SK-N-SH (cell line): Measurements from ENCODE around the gene HAUS8. TPM values are rescaled to one million over a fixed set of nuclear protein-coding genes. Genes with fewer than 3 reads are reported as not detected.

Source experiments
- CTCF ChIA-PET: fragments of 300-600, 350-600 bp; formaldehyde crosslinking; extraction: SDS; loops from one replicate; lab custom pipeline; 2021; lab: Yijun Ruan, JAX
- POLR2A ChIA-PET: fragments of 350-600 bp; sonication (Branson Sonifier 250); formaldehyde crosslinking; extraction: SDS; loops from one replicate; lab custom pipeline; 2020; ENCODE audit warnings: antibody characterized with exemption, inconsistent platforms; lab: Yijun Ruan, JAX
- DNase-seq: peaks from one replicate; pipeline ENCODE4 v3.0.0; 2012
- H2AFZ ChIP-seq: fragments of 200-600 bp; sonication (generic); 2 replicates; pipeline ENCODE4 v1.8.1; 2016; ENCODE audit warnings: antibody characterized with exemption, mild to moderate bottlenecking, low read depth
- H3F3A ChIP-seq: fragments of 200-600 bp; sonication (generic); replicated peaks from 2 replicates; pipeline ENCODE3; 2016; ENCODE audit warnings: antibody characterized with exemption, mild to moderate bottlenecking; ENCODE audit not compliant: insufficient read depth
- H3K27ac ChIP-seq, 2 experiments: fragments of 200-500 bp in 1 of 2; fragments of 200-600 bp in 1 of 2; sonication (Bioruptor generic) in 1 of 2; sonication (generic), shearing (Covaris generic) in 1 of 2; 2 replicates each; pipeline versions ENCODE4 v1.5.1 to v1.6.1; 2014 to 2016; ENCODE audit warnings: low read depth in 2 of 2, inconsistent platforms in 1 of 2, low read length in 1 of 2, mild to moderate bottlenecking in 1 of 2, mixed read lengths in 1 of 2
- H3K27me3 ChIP-seq: fragments of 200-600 bp; sonication (generic), shearing (Covaris generic); 2 replicates; pipeline ENCODE4 v1.6.1; 2016; ENCODE audit warnings: mixed run types; ENCODE audit not compliant: insufficient read depth
- H3K36me3 ChIP-seq, 2 experiments: fragments of 200-500 bp in 1 of 2; fragments of 200-600 bp in 1 of 2; sonication (Bioruptor generic) in 1 of 2; sonication (generic) in 1 of 2; replicated peaks in 1 of 2; 2 replicates each; pipeline versions ENCODE3 to v1.5.1; 2014 to 2016; ENCODE audit warnings: low read length in 1 of 2, mild to moderate bottlenecking in 1 of 2; ENCODE audit not compliant: insufficient read depth in 2 of 2, control insufficient read depth in 1 of 2
- H3K4me1 ChIP-seq, 2 experiments: fragments of 200-500 bp in 1 of 2; fragments of 200-600 bp in 1 of 2; sonication (Bioruptor generic) in 1 of 2; sonication (generic), shearing (Covaris generic) in 1 of 2; 2 replicates each; pipeline versions ENCODE4 v1.5.1 to v1.6.1; 2014 to 2016; ENCODE audit warnings: low read depth in 1 of 2, low read length in 1 of 2, mixed run types in 1 of 2; ENCODE audit not compliant: insufficient read depth in 2 of 2, control insufficient read depth in 1 of 2
- H3K4me2 ChIP-seq: fragments of 200-600 bp; sonication (generic), shearing (Covaris generic); 2 replicates; pipeline ENCODE4 v1.6.1; 2017; ENCODE audit warnings: mixed run types
- H3K4me3 ChIP-seq, 2 experiments: fragments of 200-500 bp in 1 of 2; fragments of 200-600 bp in 1 of 2; sonication (Bioruptor generic) in 1 of 2; sonication (generic), shearing (Covaris generic) in 1 of 2; 2 replicates each; pipeline versions ENCODE4 v1.5.1 to v1.8.1; 2014 to 2016; ENCODE audit warnings: low read depth in 2 of 2, inconsistent platforms in 1 of 2, low read length in 1 of 2, mild to moderate bottlenecking in 1 of 2, mixed read lengths in 1 of 2, moderate library complexity in 1 of 2
- H3K79me2 ChIP-seq: fragments of 200-600 bp; sonication (generic); 2 replicates; pipeline ENCODE4 v1.8.1; 2017; ENCODE audit warnings: mild to moderate bottlenecking; ENCODE audit not compliant: insufficient read depth
- H3K9ac ChIP-seq: fragments of 200-600 bp; sonication (generic); 2 replicates; pipeline ENCODE4 v1.6.1; 2017; ENCODE audit warnings: mixed run types
- H3K9me2 ChIP-seq: fragments of 200-600 bp; sonication (generic); 2 replicates; pipeline ENCODE4 v1.6.1; 2017; ENCODE audit warnings: mixed run types
- H3K9me3 ChIP-seq: fragments of 200-600 bp; sonication (generic); 2 replicates; pipeline ENCODE4 v1.6.1; 2017; ENCODE audit warnings: mixed run types, mild to moderate bottlenecking, moderate library complexity
- H4K20me1 ChIP-seq: fragments of 200-600 bp; sonication (generic); 2 replicates; pipeline ENCODE4 v1.6.1; 2017; ENCODE audit warnings: mild to moderate bottlenecking, mixed run types; ENCODE audit not compliant: insufficient read depth
- ELF1 ChIP-seq: IDR thresholded peaks from 2 replicates; pipeline ENCODE4 v1.4.0; 2012
- EP300 ChIP-seq, 2 experiments: IDR thresholded peaks; 2 replicates each; pipeline versions ENCODE4 v1.4.0 to v1.6.1; 2012; ENCODE audit warnings: borderline replicate concordance in 1 of 2, low read depth in 1 of 2, low read length in 1 of 2
- FOSL2 ChIP-seq: IDR thresholded peaks from 2 replicates; pipeline ENCODE4 v1.4.0; 2012; ENCODE audit warnings: low read depth, mild to moderate bottlenecking, moderate library complexity, borderline replicate concordance
- FOXJ3 ChIP-seq: sonication (generic); formaldehyde crosslinking; IDR thresholded peaks from 2 replicates; pipeline ENCODE4 v1.5.1; 2020; ENCODE audit warnings: mild to moderate bottlenecking, missing genetic modification reagents
- IRF3 ChIP-seq: fragments of 150-350 bp; IDR thresholded peaks from 2 replicates; pipeline ENCODE4 v1.6.1; 2016; ENCODE audit warnings: mild to moderate bottlenecking, low read depth, low read length
- JUND ChIP-seq: IDR thresholded peaks from 2 replicates; pipeline ENCODE4 v1.4.0; 2012
- MAX ChIP-seq: IDR thresholded peaks from 2 replicates; pipeline ENCODE4 v1.4.0; 2012; ENCODE audit warnings: low read depth
- MEF2A ChIP-seq: IDR thresholded peaks from 2 replicates; pipeline ENCODE4 v1.4.0; 2012; ENCODE audit warnings: low read depth, borderline replicate concordance
- RCOR1 ChIP-seq: fragments of 150-350 bp; IDR thresholded peaks from 2 replicates; pipeline ENCODE4 v1.6.1; 2017; ENCODE audit warnings: antibody characterized with exemption, low read length
- REST ChIP-seq: IDR thresholded peaks from 2 replicates; pipeline ENCODE4 v1.6.1; 2012; ENCODE audit warnings: mild to moderate bottlenecking, low read depth, low read length, moderate library complexity
- RFX5 ChIP-seq: IDR thresholded peaks from 2 replicates; pipeline ENCODE4 v1.6.1; 2012; ENCODE audit warnings: mild to moderate bottlenecking, improper control_type of control experiment, low read length
- SMC3 ChIP-seq: IDR thresholded peaks from 2 replicates; pipeline ENCODE4 v1.6.1; 2012; ENCODE audit warnings: low read depth, low read length, improper control_type of control experiment
- TCF12 ChIP-seq: IDR thresholded peaks from 2 replicates; pipeline ENCODE4 v1.4.0; 2012
- ZBTB33 ChIP-seq: IDR thresholded peaks from 2 replicates; pipeline ENCODE4 v1.4.0; 2012; ENCODE audit warnings: low read depth, borderline replicate concordance
- WGBS: methylation state at CpG from one replicate; pipeline ENCODE4 v1.1.6; 2017; ENCODE audit warnings: low lambda C conversion rate; 5-methylcytosine and 5-hydroxymethylcytosine counted together
- polyA plus RNA-seq, 3 experiments: library from polyadenylated mRNA; depleted of rRNA; stranded (reverse); fragments of >200 nt; gene quantifications; 2 replicates each; pipeline ENCODE4 v1.2.3, GENCODE V29; 2012

HAUS8 gene
- polyA plus RNA-seq, 1 of the 3 experiments (the other 2 are of a cell fraction) = 9.6 TPM

GRCh38 chr19:17105556-17105955, 30.3 kb upstream of the HAUS8 start:
- no peaks in the 10 kb centered on the region for H3K27me3 ChIP-seq
- H3K79me2 ChIP-seq = peaks cover 92% of the 10 kb centered on the region
- no peaks in the 10 kb centered on the region for H3K9me3 ChIP-seq
- no peak overlapping the region for H3K4me2 ChIP-seq
- no peak for DNase-seq
- peaks cover 4% of the 10 kb centered on the region; the same call in 1 of the 2 replicates for H4K20me1 ChIP-seq
- no peak overlapping the region for H3K27ac ChIP-seq
- no peak overlapping the region for H3K4me3 ChIP-seq
- TF ChIP-seq ZBTB33 (no peak), RCOR1 (no peak), JUND (no peak), EP300 (IDR thresholded peaks at IDR 0.05; ENCODE audit: borderline replicate concordance in 1 of 2, low read depth in 1 of 2, low read length in 1 of 2) (no peak), FOSL2 (no peak), ELF1 (no peak), MAX (no peak), RFX5 (no peak), MEF2A (no peak), TCF12 (no peak), IRF3 (no peak), SMC3 (no peak), FOXJ3 (CRISPR knock-in tag) (no peak), REST (no peak)
- TF ChIP-seq, all 33 proteins: peak for 0
- Histone ChIP-seq H3K9ac (no peak overlapping the region), H2AFZ (no peak overlapping the region), H3K4me1 (peaks cover 9 to 13% of the 10 kb centered on the region in 2 experiments; a peak in 3 of 4 replicates), H3K9me2 (no peaks in the 10 kb centered on the region), H3K36me3 (peaks cover 16 to 32% of the 10 kb centered on the region in 2 experiments), H3F3A (peaks cover 17% of the 10 kb centered on the region)
- POLR2A ChIA-PET = no interaction called here
- 94% methylated on average over 3 of the region's 3 CpGs for WGBS
- CTCF ChIA-PET = interaction anchor here (1.2 kb wide), 1 partner anchor 11 kb away, joined by 3 read pairs; no protein-coding TSS in a partner anchor
